Measurements from ENCODE around the gene FOXP1.

DNA sequence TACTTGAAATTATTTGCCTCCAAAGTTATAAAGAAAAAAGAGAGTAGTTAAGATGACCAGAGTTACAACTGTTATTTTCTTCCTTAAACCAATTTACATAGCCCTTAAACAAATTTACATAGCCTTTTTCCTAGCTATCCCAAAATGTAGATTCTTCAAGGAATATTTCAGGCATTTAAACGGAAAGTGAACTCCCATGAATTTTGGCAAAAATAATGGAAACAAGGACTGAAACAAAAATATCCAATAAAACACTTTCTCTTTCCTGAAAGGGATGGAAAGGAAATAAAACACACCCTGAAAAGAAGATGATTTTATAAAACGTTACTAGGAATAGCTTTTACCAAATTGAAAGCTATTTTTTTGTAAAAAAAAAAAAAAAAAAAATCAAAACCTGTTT lies 418.6 kb downstream of the FOXP1 start:
- TF ChIP-seq SUZ12 (IDR thresholded peaks at IDR 0.05) (no peak), BHLHE40 (IDR thresholded peaks at IDR 0.05; ENCODE audit: borderline replicate concordance) (no peak), SP1 (IDR thresholded peaks at IDR 0.05) (no peak), FOXM1 (IDR thresholded peaks at IDR 0.05; ENCODE audit: borderline replicate concordance) (no peak), FOXK2 (IDR thresholded peaks at IDR 0.05) (no peak), ARNT (IDR thresholded peaks at IDR 0.05) (no peak), ELF4 (IDR thresholded peaks at IDR 0.05) (no peak)
- TF ChIP-seq, protein P1, sequence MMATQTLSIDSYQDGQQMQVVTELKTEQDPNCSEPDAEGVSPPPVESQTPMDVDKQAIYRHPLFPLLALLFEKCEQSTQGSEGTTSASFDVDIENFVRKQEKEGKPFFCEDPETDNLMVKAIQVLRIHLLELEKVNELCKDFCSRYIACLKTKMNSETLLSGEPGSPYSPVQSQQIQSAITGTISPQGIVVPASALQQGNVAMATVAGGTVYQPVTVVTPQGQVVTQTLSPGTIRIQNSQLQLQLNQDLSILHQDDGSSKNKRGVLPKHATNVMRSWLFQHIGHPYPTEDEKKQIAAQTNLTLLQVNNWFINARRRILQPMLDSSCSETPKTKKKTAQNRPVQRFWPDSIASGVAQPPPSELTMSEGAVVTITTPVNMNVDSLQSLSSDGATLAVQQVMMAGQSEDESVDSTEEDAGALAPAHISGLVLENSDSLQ (IDR thresholded peaks at IDR 0.05): no peak

Measured in HEK293T (cell line).